Stimulated activated CD4-positive, alpha-beta T cell treated with anti-CD3 and anti-CD28 coated beads, Interleukin-2, amount 100 ng/mL, for 48 hours (primary cell): Measurements from ENCODE around the gene NDUFS5.
"Not testable (repeated sequence)": the region's sequence is repeated elsewhere in the genome, so short reads cannot be mapped to it uniquely, and the experiment has no call there.

ENCODE experiments used
- DNase-seq, 2 donors: peaks; one replicate each; pipeline ENCODE4 v3.0.0-alpha.2; 2020

NDUFS5 gene

GRCh38 chr1:39065542-39065941, 39.4 kb downstream of the NDUFS5 start:
- DNase-seq = no peak

GRCh38 chr1:39068227-39068626, 42.1 kb downstream of the NDUFS5 start:
- DNase-seq = not testable (repeated sequence)

GRCh38 chr1:39071557-39071956, 45.4 kb downstream of the NDUFS5 start:
- not testable (repeated sequence) for DNase-seq

- DNase-seq = no peak
Observed at GRCh38 chr1:39076127-39076798, 50.1 kb downstream of the NDUFS5 start.

GRCh38 chr1:39076799-39077148, 50.6 kb downstream of the NDUFS5 start:
- DNase-seq = no peak

- DNase-seq = no peak
Observed at GRCh38 chr1:39080269-39080826, 54.2 kb downstream of the NDUFS5 start.

- DNase-seq = no peak
Observed at GRCh38 chr1:39080831-39081270, 54.7 kb downstream of the NDUFS5 start.

- DNase-seq = peak in 1 of 2 donors; percentile 11
Observed at GRCh38 chr1:39081271-39082009, 55.3 kb downstream of the NDUFS5 start.

GRCh38 chr1:39082010-39082799, 56.1 kb downstream of the NDUFS5 start:
- DNase-seq = no peak

- DNase-seq = no peak
Observed at GRCh38 chr1:39082811-39083576, 56.8 kb downstream of the NDUFS5 start.

GRCh38 chr1:39084191-39084590, 58.0 kb downstream of the NDUFS5 start:
- no peak for DNase-seq
